Brain microvascular endothelial cell (primary cell): ENCODE data around the gene KLF12.
A peak's percentile ranks its signal among the peaks of the same experiment; 100 is the strongest.

Experiments used
- DNase-seq: peaks from one replicate; pipeline ENCODE4 v3.0.0-alpha.2; 2020
- H3K27ac ChIP-seq: fragments of 250-450 bp; sonication (Bioruptor Pico); 2 replicates; pipeline ENCODE4 v1.5.1; 2020; ENCODE audit warnings: mild to moderate bottlenecking, moderate library complexity
- H3K27me3 ChIP-seq: fragments of 250-450 bp; sonication (Bioruptor Pico); replicated peaks from 2 replicates; pipeline ENCODE4 v1.5.1; 2020; ENCODE audit warnings: mild to moderate bottlenecking
- H3K36me3 ChIP-seq: fragments of 250-450 bp; sonication (Bioruptor Pico); replicated peaks from 2 replicates; pipeline ENCODE4 v1.5.1; 2020; ENCODE audit warnings: mild to moderate bottlenecking
- H3K4me3 ChIP-seq: 2 replicates; pipeline ENCODE4 v1.5.1; 2011; ENCODE audit warnings: low read depth, mild to moderate bottlenecking, control low read depth, low read length, moderate library complexity
- CTCF ChIP-seq: IDR thresholded peaks from 2 replicates; pipeline ENCODE4 v1.5.1; 2011; ENCODE audit warnings: low read depth, mild to moderate bottlenecking, moderate library complexity, low read length, control low read depth, inconsistent platforms; ENCODE audit errors: missing control alignments
- in situ Hi-C: cut with HindIII; loops from 2 replicates; pipeline ENCODE4 v1.10.0; 2017; ENCODE audit warnings: low sequenced_read_pairs, low pct_ligation_motif_present

The KLF12 gene

GRCh38 chr13:74135326-74136083, 1.3 kb upstream of the KLF12 start:
- in situ Hi-C loops: no loop called here
- DNase-seq: peak; percentile 66
- H3K36me3 ChIP-seq: no peaks in the 10 kb centered on the region
- H3K27ac ChIP-seq: peak overlapping the region; percentile 93
- peak overlapping the region; percentile 90 for H3K4me3 ChIP-seq
- peak; percentile 1 for TF ChIP-seq CTCF
- H3K27me3 ChIP-seq: no peaks in the 10 kb centered on the region

- peak; percentile 33 for DNase-seq
- in situ Hi-C loops: no loop called here
- Histone ChIP-seq H3K27me3 (no peaks in the 10 kb centered on the region), H3K36me3 (no peaks in the 10 kb centered on the region), H3K4me3 (peak overlapping the region; percentile 90), H3K27ac (peak overlapping the region; percentile 93)
- TF ChIP-seq CTCF: no peak
These were observed 647 bp upstream of the KLF12 start for GRCh38 chr13:74134777-74135325.

- TF ChIP-seq CTCF: no peak
- peak overlapping the region; percentile 90 for H3K4me3 ChIP-seq
- H3K27me3 ChIP-seq: no peaks in the 10 kb centered on the region
These were observed 475 bp downstream of the KLF12 start for GRCh38 chr13:74133657-74134201.

GRCh38 chr13:74132776-74133656, 1.2 kb downstream of the KLF12 start:
- H3K36me3 ChIP-seq: no peaks in the 10 kb centered on the region
- no peak for TF ChIP-seq CTCF
- DNase-seq: no peak
- H3K4me3 ChIP-seq: peak overlapping the region; percentile 90
- no peaks in the 10 kb centered on the region for H3K27me3 ChIP-seq
- in situ Hi-C loops: no loop called here
- peak overlapping the region; percentile 92 for H3K27ac ChIP-seq

More at GRCh38 chr13:74133657-74134201, 475 bp downstream of the KLF12 start:
- DNase-seq: peak; percentile 94
- peak overlapping the region; percentile 92 for H3K27ac ChIP-seq
- no peaks in the 10 kb centered on the region for H3K36me3 ChIP-seq
- in situ Hi-C loops: no loop called here

GRCh38 chr13:74132152-74132775, 1.9 kb downstream of the KLF12 start:
- DNase-seq: peak; percentile 64
- H3K27ac ChIP-seq: peak overlapping the region; percentile 92
- no peaks in the 10 kb centered on the region for H3K27me3 ChIP-seq
- no peak for TF ChIP-seq CTCF
- in situ Hi-C loops: no loop called here
- peak overlapping the region; percentile 90 for H3K4me3 ChIP-seq
- no peaks in the 10 kb centered on the region for H3K36me3 ChIP-seq
